Measurements from ENCODE around the gene TMC2.
"Not testable (repeated sequence)": the region's sequence is repeated elsewhere in the genome, so short reads cannot be mapped to it uniquely, and the experiment has no call there.

TMC2 gene

GRCh38 chr20:2536560-2536986 lies at the start of gene TMC2:
Gene TMC2 (plus strand): TSS chr20:2536573. CDS start chr20:2536622, 49 bp downstream.
- no peak for DNase-seq

- DNase-seq: not testable (repeated sequence)
These were observed 33.5 kb upstream of the TMC2 start for GRCh38 chr20:2502808-2503384.

GRCh38 chr20:2504803-2505202 lies 31.6 kb upstream of the TMC2 start:
- not testable (repeated sequence) for DNase-seq

- DNase-seq: not testable (repeated sequence)
These were observed 29.9 kb upstream of the TMC2 start for GRCh38 chr20:2506426-2506825.

GRCh38 chr20:2507464-2507863 lies 28.9 kb upstream of the TMC2 start:
- DNase-seq: no peak

- DNase-seq: no peak
These were observed 28.3 kb upstream of the TMC2 start for GRCh38 chr20:2507875-2508630.

GRCh38 chr20:2508631-2509467 lies 27.5 kb upstream of the TMC2 start, which contains the start of gene ZNF343:
Gene ZNF343 (minus strand): TSS chr20:2508915. CDS start chr20:2493895, 15,020 bp downstream.
- peak; percentile 83 for DNase-seq

GRCh38 chr20:2509468-2509781 lies 26.9 kb upstream of the TMC2 start:
- DNase-seq: no peak

- DNase-seq: no peak
These were observed 26.6 kb upstream of the TMC2 start for GRCh38 chr20:2509794-2510193.

GRCh38 chr20:2515203-2515602 lies 21.2 kb upstream of the TMC2 start:
- no peak for DNase-seq

GRCh38 chr20:2516399-2516798 lies 20.0 kb upstream of the TMC2 start:
- no peak for DNase-seq

GRCh38 chr20:2518096-2518495 lies 18.3 kb upstream of the TMC2 start:
- DNase-seq: no peak

- no peak for DNase-seq
These were observed 17.8 kb upstream of the TMC2 start for GRCh38 chr20:2518558-2518957.

GRCh38 chr20:2519115-2519809 lies 17.1 kb upstream of the TMC2 start:
- DNase-seq: no peak

- DNase-seq: no peak
These were observed 15.8 kb upstream of the TMC2 start for GRCh38 chr20:2520617-2521016.

- DNase-seq: peak; percentile 70
These were observed 14.7 kb upstream of the TMC2 start for GRCh38 chr20:2521369-2522305.

- DNase-seq: not testable (repeated sequence)
These were observed 13.4 kb upstream of the TMC2 start for GRCh38 chr20:2522826-2523429.

- peak; percentile 95 for DNase-seq
These were observed 12.3 kb upstream of the TMC2 start for GRCh38 chr20:2523919-2524708.

GRCh38 chr20:2524709-2525506 lies 11.5 kb upstream of the TMC2 start:
- DNase-seq: peak; percentile 53

- DNase-seq: not testable (repeated sequence)
These were observed 10.2 kb upstream of the TMC2 start for GRCh38 chr20:2526218-2526583.
